IPS-18a (cell line): ENCODE measurements around the gene RNF17.
"Not testable (repeated sequence)": the region's sequence is repeated elsewhere in the genome, so short reads cannot be mapped to it uniquely, and the experiment has no call there.

ENCODE experiments used
- H3K27ac ChIP-seq: one replicate; pipeline ENCODE4 v1.5.1; 2013; ENCODE audit warnings: low read length
- H3K27me3 ChIP-seq: one replicate; pipeline ENCODE4 v1.6.1; 2013; ENCODE audit warnings: mild to moderate bottlenecking, low read length; ENCODE audit not compliant: control insufficient read depth, insufficient read depth
- H3K36me3 ChIP-seq: one replicate; pipeline ENCODE4 v1.6.1; 2013; ENCODE audit warnings: low read depth, low read length; ENCODE audit not compliant: control insufficient read depth
- H3K4me1 ChIP-seq: one replicate; pipeline ENCODE4 v1.6.1; 2013; ENCODE audit warnings: low read depth, low read length; ENCODE audit not compliant: control insufficient read depth
- H3K4me3 ChIP-seq: one replicate; pipeline ENCODE4 v1.5.1; 2013; ENCODE audit warnings: low read length
- H3K9ac ChIP-seq: one replicate; pipeline ENCODE4 v1.6.1; 2013; ENCODE audit warnings: mild to moderate bottlenecking, low read length, moderate library complexity
- H3K9me3 ChIP-seq: one replicate; pipeline ENCODE4 v1.6.1; 2013; ENCODE audit warnings: low read depth, low read length; ENCODE audit not compliant: control insufficient read depth

RNF17 gene

GRCh38 chr13:24730873-24731567, 32.9 kb upstream of the RNF17 start:
- H3K27ac ChIP-seq, H3K27me3 ChIP-seq, H3K36me3 ChIP-seq, H3K4me1 ChIP-seq, H3K9me3 ChIP-seq, H3K4me3 ChIP-seq, H3K9ac ChIP-seq: not testable (repeated sequence)

GRCh38 chr13:24734950-24735349, 29.0 kb upstream of the RNF17 start:
- no peaks in the 10 kb centered on the region for H3K36me3 ChIP-seq
- H3K27me3 ChIP-seq, result no peaks in the 10 kb centered on the region
- H3K4me1 ChIP-seq, result no peaks in the 10 kb centered on the region
- H3K4me3 ChIP-seq, result no peak overlapping the region
- H3K9ac ChIP-seq, result no peak overlapping the region
- H3K9me3 ChIP-seq, result no peaks in the 10 kb centered on the region
- no peak overlapping the region for H3K27ac ChIP-seq

GRCh38 chr13:24737042-24737441, 26.9 kb upstream of the RNF17 start:
- Histone ChIP-seq H3K4me1 (no peaks in the 10 kb centered on the region), H3K27me3 (no peaks in the 10 kb centered on the region), H3K9ac (no peak overlapping the region), H3K9me3 (no peaks in the 10 kb centered on the region), H3K27ac (no peak overlapping the region), H3K36me3 (no peaks in the 10 kb centered on the region), H3K4me3 (no peak overlapping the region)

- Histone ChIP-seq H3K36me3 (no peaks in the 10 kb centered on the region), H3K27me3 (no peaks in the 10 kb centered on the region)
Observed at GRCh38 chr13:24738366-24738847, 25.6 kb upstream of the RNF17 start.

GRCh38 chr13:24740014-24740890, 23.7 kb upstream of the RNF17 start:
- no peak overlapping the region for H3K4me3 ChIP-seq
- no peak overlapping the region for H3K27ac ChIP-seq
- no peak overlapping the region for H3K9ac ChIP-seq
- H3K9me3 ChIP-seq, result no peaks in the 10 kb centered on the region
- H3K27me3 ChIP-seq, result peaks cover 8% of the 10 kb centered on the region
- no peaks in the 10 kb centered on the region for H3K4me1 ChIP-seq
- no peaks in the 10 kb centered on the region for H3K36me3 ChIP-seq

More at GRCh38 chr13:24738366-24738847, 25.6 kb upstream of the RNF17 start:
- no peak overlapping the region for H3K9ac ChIP-seq
- H3K9me3 ChIP-seq, result no peaks in the 10 kb centered on the region
- no peak overlapping the region for H3K27ac ChIP-seq
- H3K4me1 ChIP-seq, result no peaks in the 10 kb centered on the region
- no peak overlapping the region for H3K4me3 ChIP-seq

- H3K9me3 ChIP-seq, result no peaks in the 10 kb centered on the region
- H3K27ac ChIP-seq, result no peak overlapping the region
- H3K9ac ChIP-seq, result no peak overlapping the region
- H3K27me3 ChIP-seq, result peaks cover 16% of the 10 kb centered on the region
- no peaks in the 10 kb centered on the region for H3K36me3 ChIP-seq
- H3K4me3 ChIP-seq, result no peak overlapping the region
- no peaks in the 10 kb centered on the region for H3K4me1 ChIP-seq
Observed at GRCh38 chr13:24741016-24741662, 22.8 kb upstream of the RNF17 start.

- Histone ChIP-seq H3K27ac (no peak overlapping the region), H3K4me1 (no peaks in the 10 kb centered on the region), H3K9me3 (no peaks in the 10 kb centered on the region), H3K27me3 (peaks cover 22% of the 10 kb centered on the region), H3K9ac (no peak overlapping the region), H3K4me3 (no peak overlapping the region), H3K36me3 (no peaks in the 10 kb centered on the region)
Observed at GRCh38 chr13:24741791-24742190, 22.2 kb upstream of the RNF17 start.

- no peaks in the 10 kb centered on the region for H3K9me3 ChIP-seq
- H3K36me3 ChIP-seq, result no peaks in the 10 kb centered on the region
- H3K4me3 ChIP-seq, result no peak overlapping the region
- H3K27ac ChIP-seq, result no peak overlapping the region
- H3K9ac ChIP-seq, result no peak overlapping the region
- peaks cover 27% of the 10 kb centered on the region for H3K27me3 ChIP-seq
- H3K4me1 ChIP-seq, result no peaks in the 10 kb centered on the region
Observed at GRCh38 chr13:24742294-24742693, 21.7 kb upstream of the RNF17 start.

GRCh38 chr13:24742977-24743376, 21.0 kb upstream of the RNF17 start:
- H3K4me1 ChIP-seq, result peaks cover under 1% of the 10 kb centered on the region
- peaks cover 34% of the 10 kb centered on the region for H3K27me3 ChIP-seq
- no peaks in the 10 kb centered on the region for H3K36me3 ChIP-seq
- no peaks in the 10 kb centered on the region for H3K9me3 ChIP-seq
- H3K4me3 ChIP-seq, result no peak overlapping the region
- no peak overlapping the region for H3K27ac ChIP-seq
- no peak overlapping the region for H3K9ac ChIP-seq

- no peak overlapping the region for H3K27ac ChIP-seq
- no peak overlapping the region for H3K9ac ChIP-seq
- no peaks in the 10 kb centered on the region for H3K36me3 ChIP-seq
- H3K9me3 ChIP-seq, result no peaks in the 10 kb centered on the region
- H3K27me3 ChIP-seq, result peaks cover 47% of the 10 kb centered on the region
- H3K4me1 ChIP-seq, result peaks cover 3% of the 10 kb centered on the region
- no peak overlapping the region for H3K4me3 ChIP-seq
Observed at GRCh38 chr13:24744247-24744646, 19.7 kb upstream of the RNF17 start.

GRCh38 chr13:24745516-24745860, 18.5 kb upstream of the RNF17 start:
- Histone ChIP-seq H3K9ac (no peak overlapping the region), H3K4me1 (peaks cover 3% of the 10 kb centered on the region), H3K9me3 (no peaks in the 10 kb centered on the region), H3K27me3 (peaks cover 59% of the 10 kb centered on the region), H3K27ac (no peak overlapping the region), H3K4me3 (no peak overlapping the region), H3K36me3 (no peaks in the 10 kb centered on the region)
